Measurements from ENCODE around the gene RHCE.

- TF ChIP-seq ZNF274 (IDR thresholded peaks at IDR 0.05; ENCODE audit: low read depth, low read length) = no peak
- no peak for TF ChIP-seq SUZ12 (IDR thresholded peaks at IDR 0.05; ENCODE audit: extremely low read depth, insufficient read depth, insufficient read length)
- TF ChIP-seq YY1 (IDR thresholded peaks at IDR 0.05; ENCODE audit: insufficient read depth, insufficient read length) = no peak
Measured at GRCh38 chr1:25437672-25438071, 17.0 kb upstream of the RHCE start.
